Subcutaneous abdominal adipose tissue (tissue), 5 donors: Measurements from ENCODE around the gene FGF21.
"Not testable (repeated sequence)": the region's sequence is repeated elsewhere in the genome, so short reads cannot be mapped to it uniquely, and the experiment has no call there.

Experiments used
- H3K27ac ChIP-seq: one replicate; pipeline ENCODE4 v1.7.0; 2013; ENCODE audit warnings: low read depth, mild to moderate bottlenecking, inconsistent platforms, low read length, moderate library complexity
- H3K27me3 ChIP-seq, 5 donors: one replicate each; pipeline ENCODE4 v1.7.0; 2013; ENCODE audit warnings: low read length in 5 of 5, inconsistent platforms in 1 of 5; ENCODE audit not compliant: control insufficient read depth in 5 of 5, insufficient read depth in 4 of 5
- H3K36me3 ChIP-seq, 5 donors: one replicate each; pipeline ENCODE4 v1.7.0; 2013; ENCODE audit warnings: low read length in 5 of 5; ENCODE audit not compliant: control insufficient read depth in 5 of 5, insufficient read depth in 5 of 5
- H3K4me1 ChIP-seq, 5 donors: one replicate each; pipeline ENCODE4 v1.7.0; 2013; ENCODE audit warnings: low read length in 5 of 5, mild to moderate bottlenecking in 3 of 5, moderate library complexity in 1 of 5; ENCODE audit not compliant: control insufficient read depth in 5 of 5, insufficient read depth in 5 of 5
- H3K4me3 ChIP-seq, 5 donors: one replicate each; pipeline ENCODE4 v1.7.0; 2013; ENCODE audit warnings: low read length in 5 of 5, low read depth in 1 of 5
- H3K9ac ChIP-seq, 5 donors: one replicate each; pipeline ENCODE4 v1.7.0; 2013; ENCODE audit warnings: low read length in 5 of 5, mild to moderate bottlenecking in 4 of 5, moderate library complexity in 3 of 5
- H3K9me3 ChIP-seq, 5 donors: one replicate each; pipeline ENCODE4 v1.7.0; 2013; ENCODE audit warnings: low read length in 5 of 5; ENCODE audit not compliant: control insufficient read depth in 5 of 5
- donor health status: healthy.
- donor health status: healthy.
- donor health status: healthy.
- donor health status: healthy.
- donor health status: healthy.

FGF21 gene

GRCh38 chr19:48718106-48718505, 37.2 kb upstream of the FGF21 start:
- H3K27me3 ChIP-seq, H3K9me3 ChIP-seq, H3K27ac ChIP-seq, H3K9ac ChIP-seq, H3K4me3 ChIP-seq: not testable (repeated sequence)
- H3K36me3 ChIP-seq: peaks cover 0 to 18% (median 7%) of the 10 kb centered on the region in 5 donors
- peaks cover 13 to 59% (median 55%) of the 10 kb centered on the region in 5 donors for H3K4me1 ChIP-seq

DNA sequence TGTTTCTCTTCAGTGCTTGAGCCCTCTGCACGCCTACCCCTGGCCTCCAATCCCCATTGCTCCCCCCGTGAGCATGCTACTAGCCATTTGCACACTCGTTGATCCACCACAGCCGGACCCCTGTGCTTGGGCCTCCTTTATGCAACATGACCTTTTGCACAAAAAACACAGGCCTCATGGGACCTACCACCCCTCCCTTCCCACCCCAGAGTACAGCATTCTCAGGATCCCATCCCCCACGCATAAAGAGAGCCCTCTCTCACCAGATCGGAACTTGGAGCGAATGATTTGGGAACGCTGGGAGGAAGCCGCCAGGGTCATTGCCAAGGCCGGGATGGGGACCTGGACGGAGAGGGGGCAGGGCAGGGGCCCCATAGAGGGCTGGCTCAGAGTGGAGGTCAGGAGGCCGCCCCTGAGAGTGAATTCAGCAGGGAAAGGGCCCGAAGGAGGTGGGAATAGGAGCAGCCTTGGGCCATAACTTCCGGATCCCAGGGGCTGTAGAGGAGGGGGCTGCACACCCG, 36.6 kb upstream of the FGF21 start:
- peaks cover 13 to 53% (median 48%) of the 10 kb centered on the region in 5 donors for H3K4me1 ChIP-seq
- no peak overlapping the region for H3K27ac ChIP-seq
- H3K9me3 ChIP-seq: no peaks in the 10 kb centered on the region
- no peak overlapping the region for H3K4me3 ChIP-seq
- peaks cover 0 to 18% (median 7%) of the 10 kb centered on the region in 5 donors for H3K36me3 ChIP-seq
- H3K27me3 ChIP-seq: peaks cover 0 to 6% (median 0%) of the 10 kb centered on the region in 5 donors
- no peak overlapping the region for H3K9ac ChIP-seq

GRCh38 chr19:48719263-48720171, 35.8 kb upstream of the FGF21 start, which contains the start of gene MAMSTR:
TSS of gene MAMSTR (minus strand) at chr19:48719725. CDS start at chr19:48719031, 694 bp downstream.
- H3K36me3 ChIP-seq: peaks cover 0 to 25% (median 7%) of the 10 kb centered on the region in 5 donors
- peak within 1 kb of the TSS; percentile 69 for H3K27ac ChIP-seq
- H3K4me3 ChIP-seq: peak within 1 kb of the TSS; percentile 68 to 76 (median 73)
- H3K9ac ChIP-seq: peak within 1 kb of the TSS in 1 of 5 donors; percentile 77
- peaks cover 0 to 6% (median 0%) of the 10 kb centered on the region in 5 donors for H3K27me3 ChIP-seq
- H3K4me1 ChIP-seq: peaks cover 15 to 56% (median 47%) of the 10 kb centered on the region in 5 donors
- H3K9me3 ChIP-seq: no peaks in the 10 kb centered on the region

DNA sequence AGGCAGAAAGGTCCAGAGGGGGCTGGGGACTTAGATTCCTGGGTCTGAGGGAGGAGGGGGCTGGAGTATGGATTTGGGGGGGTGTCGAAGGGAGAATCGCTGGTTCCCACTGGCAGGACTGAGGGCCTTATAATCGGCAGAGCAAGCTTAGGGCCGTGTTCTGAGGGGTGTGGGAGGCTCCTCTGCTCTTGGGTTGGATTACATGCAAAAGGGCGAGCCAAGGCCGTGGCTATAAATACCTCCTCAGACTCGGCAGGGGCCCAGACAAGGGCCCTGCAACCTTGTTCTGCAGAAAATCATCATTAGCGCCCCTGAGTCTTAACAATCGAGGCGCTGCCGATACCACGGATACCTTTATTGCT, 35.1 kb upstream of the FGF21 start:
- H3K36me3 ChIP-seq: peaks cover 0 to 27% (median 7%) of the 10 kb centered on the region in 5 donors
- peaks cover 0 to 6% (median 0%) of the 10 kb centered on the region in 5 donors for H3K27me3 ChIP-seq
- H3K4me1 ChIP-seq: peaks cover 14 to 55% (median 43%) of the 10 kb centered on the region in 5 donors
- H3K4me3 ChIP-seq: peak overlapping the region; percentile 68 to 76 (median 73)
- no peak overlapping the region for H3K27ac ChIP-seq
- no peak overlapping the region for H3K9ac ChIP-seq
- no peaks in the 10 kb centered on the region for H3K9me3 ChIP-seq

GRCh38 chr19:48720613-48721296, 34.6 kb upstream of the FGF21 start:
- H3K4me1 ChIP-seq: peaks cover 14 to 55% (median 41%) of the 10 kb centered on the region in 5 donors
- H3K36me3 ChIP-seq: peaks cover 0 to 27% (median 7%) of the 10 kb centered on the region in 5 donors
- H3K27me3 ChIP-seq: peaks cover 0 to 6% (median 0%) of the 10 kb centered on the region in 5 donors
- H3K9ac ChIP-seq: peak overlapping the region in 4 of 5 donors; percentile 55 to 77 (median 74)
- H3K9me3 ChIP-seq: no peaks in the 10 kb centered on the region
- peak overlapping the region; percentile 69 for H3K27ac ChIP-seq
- peak overlapping the region; percentile 68 to 76 (median 73) for H3K4me3 ChIP-seq

DNA sequence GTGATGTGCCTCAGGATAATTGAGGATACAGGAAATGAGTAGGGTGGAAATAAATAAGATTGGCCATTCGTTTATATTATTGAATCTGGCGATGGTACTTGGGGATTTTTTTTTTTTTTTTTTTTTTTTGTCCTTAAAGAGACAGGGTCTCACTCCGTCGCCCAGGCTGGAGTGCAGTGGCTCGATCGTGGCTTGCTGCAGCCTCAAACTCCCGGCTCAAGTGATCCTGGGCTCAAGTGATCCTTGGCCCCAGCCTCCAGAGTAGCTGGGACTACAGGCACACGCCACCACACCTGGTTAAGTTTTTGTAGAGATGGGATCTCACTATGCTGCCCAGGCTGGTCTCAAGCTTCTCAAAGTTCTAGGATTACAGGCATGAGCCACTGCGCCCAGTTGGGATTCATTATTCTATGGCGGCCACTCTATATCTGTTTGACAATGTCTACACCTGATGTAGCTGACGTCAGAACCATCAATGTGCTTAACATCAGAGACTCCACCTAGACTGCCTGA, 33.1 kb upstream of the FGF21 start:
- H3K4me3 ChIP-seq: no peak overlapping the region
- no peak overlapping the region for H3K9ac ChIP-seq
- peaks cover 0 to 6% (median 0%) of the 10 kb centered on the region in 5 donors for H3K27me3 ChIP-seq
- peaks cover 0 to 34% (median 11%) of the 10 kb centered on the region in 5 donors for H3K36me3 ChIP-seq
- peaks cover 0 to 3% (median 0%) of the 10 kb centered on the region in 5 donors for H3K9me3 ChIP-seq
- H3K4me1 ChIP-seq: peaks cover 14 to 58% (median 30%) of the 10 kb centered on the region in 5 donors
- H3K27ac ChIP-seq: no peak overlapping the region

- peaks cover 0 to 6% (median 0%) of the 10 kb centered on the region in 5 donors for H3K27me3 ChIP-seq
- peak overlapping the region in 1 of 5 donors; percentile 23 for H3K9ac ChIP-seq
- peak overlapping the region; percentile 97 for H3K27ac ChIP-seq
- H3K9me3 ChIP-seq: peaks cover 0 to 3% (median 0%) of the 10 kb centered on the region in 5 donors
- H3K4me1 ChIP-seq: peaks cover 11 to 45% (median 18%) of the 10 kb centered on the region in 5 donors
- peaks cover 0 to 38% (median 11%) of the 10 kb centered on the region in 5 donors for H3K36me3 ChIP-seq
- H3K4me3 ChIP-seq: peak overlapping the region in 3 of 5 donors; percentile 17 to 25 (median 17)
Measured at GRCh38 chr19:48724796-48725753, 30.2 kb upstream of the FGF21 start.

DNA sequence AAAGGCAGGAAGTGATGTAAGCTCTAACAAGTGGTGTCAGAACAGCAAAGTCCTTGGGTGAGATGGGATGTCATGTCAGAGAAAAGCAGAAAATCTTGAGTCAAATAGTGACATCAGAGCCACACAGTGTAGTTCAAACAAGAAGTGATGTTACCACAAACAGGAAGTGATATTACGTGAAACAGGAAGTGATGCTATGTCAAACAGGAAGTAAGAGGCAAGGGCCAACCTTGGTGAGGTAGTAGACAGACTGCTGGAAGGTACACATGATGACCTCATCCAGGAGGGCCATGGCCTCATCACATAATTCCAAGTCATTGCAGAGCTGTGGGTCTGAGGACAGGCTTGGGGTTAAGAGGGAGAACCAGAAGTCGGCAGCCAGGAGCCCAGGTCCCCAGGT, 28.8 kb upstream of the FGF21 start:
- Histone ChIP-seq H3K9me3 (peaks cover 0 to 3% (median 0%) of the 10 kb centered on the region in 5 donors), H3K27ac (peak overlapping the region; percentile 97), H3K4me3 (no peak overlapping the region), H3K27me3 (peaks cover 0 to 5% (median 0%) of the 10 kb centered on the region in 5 donors), H3K4me1 (peaks cover 0 to 35% (median 7%) of the 10 kb centered on the region in 5 donors), H3K36me3 (peaks cover 0 to 29% (median 6%) of the 10 kb centered on the region in 5 donors), H3K9ac (no peak overlapping the region)
